Thymus (tissue), 11 donors: ENCODE data around the gene RC3H2. TPM values are rescaled to one million over a fixed set of nuclear protein-coding genes. Genes with fewer than 3 reads are reported as not detected.
"Not testable (repeated sequence)": the region's sequence is repeated elsewhere in the genome, so short reads cannot be mapped to it uniquely, and the experiment has no call there.

Experiments
- DNase-seq, 9 donors: peaks; one replicate each; pipeline ENCODE4 v3.0.0-alpha.2; 2013; ENCODE audit warnings: low spot score in 9 of 9, low read depth in 6 of 9, missing footprints in 1 of 9
- H3K27ac ChIP-seq, 2 donors: one replicate each; pipeline ENCODE4 v1.5.1; 2013; ENCODE audit warnings: control low read depth in 1 of 2, low read depth in 1 of 2, low read length in 1 of 2, mild to moderate bottlenecking in 1 of 2, moderate library complexity in 1 of 2
- H3K27me3 ChIP-seq, 2 donors: one replicate each; pipeline ENCODE4 v1.5.1; 2013; ENCODE audit warnings: low read length in 1 of 2; ENCODE audit not compliant: control insufficient read depth in 2 of 2, insufficient read depth in 1 of 2
- H3K36me3 ChIP-seq, 2 donors: one replicate each; pipeline ENCODE4 v1.5.1; 2013; ENCODE audit warnings: low read length in 1 of 2, mild to moderate bottlenecking in 1 of 2, moderate library complexity in 1 of 2; ENCODE audit not compliant: control insufficient read depth in 2 of 2, insufficient read depth in 2 of 2
- H3K4me1 ChIP-seq, 2 donors: one replicate each; pipeline ENCODE4 v1.5.1; 2013; ENCODE audit warnings: low read length in 2 of 2; ENCODE audit not compliant: control insufficient read depth in 2 of 2, insufficient read depth in 2 of 2
- H3K4me3 ChIP-seq, 2 donors: one replicate each; pipeline ENCODE4 v1.5.1; 2013; ENCODE audit warnings: low read length in 2 of 2, control low read depth in 1 of 2, mild to moderate bottlenecking in 1 of 2
- H3K9me3 ChIP-seq, 2 donors: one replicate each; pipeline ENCODE4 v1.5.1; 2013; ENCODE audit warnings: low read length in 1 of 2, mild to moderate bottlenecking in 1 of 2; ENCODE audit not compliant: control insufficient read depth in 2 of 2, insufficient read depth in 1 of 2
- WGBS: extraction: QIAGEN DNeasy Blood & Tissue Kit; methylation state at CpG from one replicate; pipeline ENCODE4 v1.1.7; 2013; 5-methylcytosine and 5-hydroxymethylcytosine counted together
- polyA plus RNA-seq: library from polyadenylated mRNA; stranded (reverse); fragments of 200-250 nt; gene quantifications from one replicate; pipeline ENCODE4 v1.2.3, GENCODE V29; 2013
- total RNA-seq: library from RNA; stranded (reverse); fragments of 120-200 nt; gene quantifications from one replicate; pipeline ENCODE4 v1.2.4, GENCODE V29; 2013
- donor health status: healthy.

Gene RC3H2
- total and polyA plus RNA-seq, 2 donors = 14.7 to 29.7 TPM

- Histone ChIP-seq H3K9me3 (no peaks in the 10 kb centered on the region), H3K4me3 (no peak overlapping the region), H3K4me1 (no peaks in the 10 kb centered on the region), H3K27ac (no peak overlapping the region), H3K36me3 (peaks cover 31 to 42% of the 10 kb centered on the region in 2 donors), H3K27me3 (no peaks in the 10 kb centered on the region)
- no peak for DNase-seq
- WGBS = 98% methylated on average over 8 of the region's 8 CpGs
These were observed 44.6 kb downstream of the RC3H2 start for GRCh38 chr9:122860319-122861142.

- H3K9me3 ChIP-seq = no peaks in the 10 kb centered on the region
- DNase-seq = no peak
- no peak overlapping the region for H3K27ac ChIP-seq
- H3K36me3 ChIP-seq = peaks cover 40 to 55% of the 10 kb centered on the region in 2 donors
- no peaks in the 10 kb centered on the region for H3K4me1 ChIP-seq
- H3K4me3 ChIP-seq = no peak overlapping the region
- H3K27me3 ChIP-seq = no peaks in the 10 kb centered on the region
- over 99% methylated on average over 3 of the region's 3 CpGs for WGBS
These were observed 47.3 kb downstream of the RC3H2 start for GRCh38 chr9:122857815-122858214.

DNA sequence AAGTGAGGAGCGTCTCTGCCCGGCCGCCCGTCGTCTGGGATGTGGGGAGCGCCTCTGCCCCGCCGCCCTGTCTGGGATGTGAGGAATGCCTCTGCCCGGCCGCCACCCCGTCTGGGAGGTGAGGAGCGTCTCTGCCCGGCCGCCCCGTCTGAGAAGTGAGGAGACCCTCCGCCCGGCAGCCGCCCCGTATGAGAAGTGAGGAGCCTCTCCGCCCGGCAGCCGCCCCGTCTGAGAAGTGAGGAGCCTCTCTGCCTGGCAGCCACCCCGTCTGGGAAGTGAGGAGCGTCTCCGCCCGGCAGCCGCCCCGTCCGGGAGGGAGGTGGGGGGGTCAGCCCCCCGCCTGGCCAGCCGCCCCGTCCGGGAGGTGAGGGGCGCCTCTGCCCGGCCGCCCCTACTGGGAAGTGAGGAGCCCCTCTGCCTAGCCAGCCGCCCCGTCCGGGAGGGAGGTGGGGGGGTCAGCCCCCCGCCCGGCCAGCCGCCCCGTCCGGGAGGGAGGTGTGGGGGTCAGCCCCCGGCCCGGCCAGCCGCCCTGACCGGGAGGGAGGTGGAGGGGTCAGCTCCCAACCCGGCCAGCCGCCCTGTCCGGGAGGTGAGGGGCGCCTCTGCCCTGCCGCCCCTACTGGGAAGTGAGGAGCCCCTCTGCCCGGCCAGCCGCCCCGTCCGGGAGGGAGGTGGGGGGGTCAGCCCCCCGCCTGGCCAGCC lies 52.9 kb downstream of the RC3H2 start:
- H3K4me3 ChIP-seq, DNase-seq, H3K9me3 ChIP-seq, H3K4me1 ChIP-seq, H3K27ac ChIP-seq, H3K27me3 ChIP-seq: not testable (repeated sequence)
- peaks cover 27 to 53% of the 10 kb centered on the region in 2 donors for H3K36me3 ChIP-seq
- 95% methylated on average over 37 of the region's 59 CpGs for WGBS

- 95% methylated on average over 2 of the region's 2 CpGs for WGBS
- Histone ChIP-seq H3K9me3 (no peaks in the 10 kb centered on the region), H3K27ac (no peak overlapping the region), H3K27me3 (no peaks in the 10 kb centered on the region), H3K36me3 (peaks cover 4 to 22% of the 10 kb centered on the region in 2 donors), H3K4me1 (no peaks in the 10 kb centered on the region), H3K4me3 (no peak overlapping the region)
- DNase-seq = no peak
These were observed 56.8 kb downstream of the RC3H2 start for GRCh38 chr9:122848256-122848943.

- Histone ChIP-seq H3K27ac (no peak overlapping the region), H3K9me3 (no peaks in the 10 kb centered on the region), H3K27me3 (no peaks in the 10 kb centered on the region), H3K4me3 (no peak overlapping the region), H3K36me3 (peaks cover 3 to 20% of the 10 kb centered on the region in 2 donors), H3K4me1 (no peaks in the 10 kb centered on the region)
- 34% methylated on average over 5 of the region's 5 CpGs for WGBS
- peak in 3 of 9 donors; percentile 2 to 49 (median 3) for DNase-seq
These were observed 58.7 kb downstream of the RC3H2 start for GRCh38 chr9:122846371-122846940.

DNA sequence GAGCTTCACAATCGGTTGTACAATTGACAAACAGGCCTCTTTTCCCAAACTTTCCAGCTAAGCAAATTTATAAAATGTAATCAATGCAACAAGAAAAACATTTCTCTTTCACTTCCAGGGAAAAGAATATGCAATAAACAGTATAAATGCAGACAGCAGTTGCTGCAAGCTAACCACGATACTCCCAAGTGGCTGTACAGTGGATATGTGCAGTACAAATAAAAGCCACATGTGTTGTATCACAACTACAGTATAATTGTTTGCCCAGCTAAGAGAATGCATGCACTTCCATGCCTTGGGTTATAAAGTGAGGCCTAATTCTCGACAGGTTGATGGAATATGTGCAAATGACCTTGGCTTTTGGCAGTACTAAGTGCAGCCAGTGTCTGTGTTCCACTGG lies 60.0 kb downstream of the RC3H2 start:
- H3K4me3 ChIP-seq = no peak overlapping the region
- 94% methylated on average over 3 of the region's 3 CpGs for WGBS
- no peak for DNase-seq
- no peaks in the 10 kb centered on the region for H3K27me3 ChIP-seq
- no peak overlapping the region for H3K27ac ChIP-seq
- peaks cover 0 to 9% of the 10 kb centered on the region in 2 donors for H3K36me3 ChIP-seq
- no peaks in the 10 kb centered on the region for H3K4me1 ChIP-seq
- H3K9me3 ChIP-seq = no peaks in the 10 kb centered on the region

DNA sequence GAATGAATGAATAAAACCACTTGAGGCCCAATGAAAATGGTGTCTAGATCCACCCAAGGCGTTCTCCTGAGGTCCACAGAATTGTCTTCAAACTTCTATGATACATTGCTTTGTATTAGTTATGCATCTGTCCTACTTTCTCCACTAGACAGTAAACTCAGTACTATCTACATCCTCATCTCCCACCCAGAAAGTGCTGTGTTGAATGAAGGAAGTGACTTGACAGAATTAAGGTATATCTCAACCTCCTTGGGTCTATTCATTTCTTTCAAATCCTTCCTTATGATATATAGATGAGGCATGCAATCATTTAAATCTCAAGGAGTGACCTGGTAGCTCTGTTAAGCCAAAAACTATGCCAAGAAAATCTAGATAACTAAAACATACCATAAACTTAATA lies 61.0 kb downstream of the RC3H2 start:
- H3K27ac ChIP-seq = no peak overlapping the region
- H3K27me3 ChIP-seq = no peaks in the 10 kb centered on the region
- no peak overlapping the region for H3K4me3 ChIP-seq
- WGBS = 98% methylated on average over 1 of the region's 1 CpG
- no peaks in the 10 kb centered on the region for H3K9me3 ChIP-seq
- H3K36me3 ChIP-seq = peaks cover 0 to 6% of the 10 kb centered on the region in 2 donors
- H3K4me1 ChIP-seq = no peaks in the 10 kb centered on the region
- DNase-seq = no peak

- DNase-seq = no peak
- WGBS = 95% methylated on average over 4 of the region's 4 CpGs
- Histone ChIP-seq H3K4me3 (no peak overlapping the region), H3K9me3 (no peaks in the 10 kb centered on the region), H3K27ac (no peak overlapping the region), H3K36me3 (no peaks in the 10 kb centered on the region), H3K4me1 (no peaks in the 10 kb centered on the region), H3K27me3 (no peaks in the 10 kb centered on the region)
These were observed 63.7 kb downstream of the RC3H2 start for GRCh38 chr9:122841501-122841900.

DNA sequence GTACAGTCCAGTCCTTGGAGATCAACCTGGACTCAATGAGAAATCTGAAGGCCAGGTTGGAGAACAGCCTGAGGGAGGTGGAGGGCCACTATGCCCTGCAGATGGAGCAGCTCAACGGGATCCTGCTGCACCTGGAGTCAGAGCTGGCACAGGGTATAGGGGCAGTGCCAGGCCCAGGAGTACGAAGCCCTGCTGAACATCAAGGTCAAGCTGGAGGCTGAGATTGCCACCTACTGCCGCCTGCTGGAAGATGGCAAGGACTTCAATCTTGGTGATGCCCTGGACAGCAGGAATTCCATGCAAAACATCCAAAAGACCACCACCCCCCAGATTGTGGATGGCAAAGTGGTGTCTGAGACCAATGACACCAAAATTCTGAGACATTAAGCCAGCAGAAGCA lies 66.7 kb downstream of the RC3H2 start:
- not testable (repeated sequence) for H3K36me3 ChIP-seq, H3K4me3 ChIP-seq, H3K9me3 ChIP-seq, H3K27me3 ChIP-seq, DNase-seq, H3K27ac ChIP-seq, H3K4me1 ChIP-seq
- WGBS = 97% methylated on average over 3 of the region's 3 CpGs
